ENCODE measurements around the gene NOX5. TPM values are rescaled to one million over a fixed set of nuclear protein-coding genes. Genes with fewer than 3 reads are reported as not detected.

NOX5 gene
- polyA plus RNA-seq, 2 of the 4 experiments (the other 2 are of a cell fraction) = 0.19 to 0.22 TPM

GRCh38 chr15:69093127-69093526 lies 78.6 kb downstream of the NOX5 start:
- WGBS (ENCODE audit: missing lambda C conversion rate) = 36% methylated on average over 4 of the region's 4 CpGs
- Histone ChIP-seq H3K4me1 (peaks cover 50% of the 10 kb centered on the region), H3K4me3 (no peak overlapping the region), H3K27ac (peak overlapping the region; percentile 55 to 80), H3K9me3 (no peaks in the 10 kb centered on the region), H3K4me2 (peak overlapping the region; percentile 71)
- peak; percentile 83 to 98 for ATAC-seq
- POLR2A ChIA-PET = no interaction called here
- TF ChIP-seq MAZ (IDR thresholded peaks at IDR 0.05; ENCODE audit: borderline replicate concordance, low read depth, low read length) = no peak
- no peak for TF ChIP-seq ATOH8 (CRISPR knock-in tag; IDR thresholded peaks at IDR 0.05; ENCODE audit: low read depth)
- peak; percentile 83 for TF ChIP-seq MAFK (IDR thresholded peaks at IDR 0.05; ENCODE audit: partially characterized antibody)
- TF ChIP-seq ESRRA (IDR thresholded peaks at IDR 0.05; ENCODE audit: borderline replicate concordance, low read length) = no peak
- TF ChIP-seq BCL3 (IDR thresholded peaks at IDR 0.05) = peak; percentile 25; the same call in 1 of the 3 replicates
- TF ChIP-seq MAX (IDR thresholded peaks at IDR 0.05) = no peak
- TF ChIP-seq POLR2A (IDR thresholded peaks at IDR 0.05; ENCODE audit: low read length) = peak; percentile 40
- TF ChIP-seq NFE2L2 (conservative IDR thresholded peaks at IDR 0.05; ENCODE audit: low read length) = peak; percentile 85
- no peak for TF ChIP-seq FOXS1 (CRISPR knock-in tag; IDR thresholded peaks at IDR 0.05)
- peak; percentile 72 for FAIRE-seq
- DNase-seq (ENCODE audit: low read depth in 1 of 2, low spot score in 1 of 2) = peak; percentile 78 to 96
- CTCF ChIA-PET = interaction anchor here (3.0 kb wide), 1 partner anchor 17 kb away, joined by 11 read pairs; no protein-coding TSS in a partner anchor

- H3K27ac ChIP-seq = peak overlapping the region; percentile 24 to 80; a peak in 4 of 6 replicates
- no peak for FAIRE-seq
- no peak overlapping the region for H3K4me3 ChIP-seq
- H3K9me3 ChIP-seq = no peaks in the 10 kb centered on the region
- no peak for DNase-seq (ENCODE audit: low read depth in 1 of 2, low spot score in 1 of 2)
- H3K4me2 ChIP-seq = peak overlapping the region; percentile 71
- ChIA-PET CTCF (interaction anchor here (3.0 kb wide), 1 partner anchor 17 kb away, joined by 11 read pairs; no protein-coding TSS in a partner anchor), POLR2A (no interaction called here)
- TF ChIP-seq HES2 (IDR thresholded peaks at IDR 0.05) (no peak), GATA3 (IDR thresholded peaks at IDR 0.05; ENCODE audit: borderline replicate concordance) (no peak), ZFP36 (IDR thresholded peaks at IDR 0.05; ENCODE audit: borderline replicate concordance, partially characterized antibody) (peak; percentile 93)
- ATAC-seq = peak in 1 of 2 experiments; percentile 20; a peak in 3 of 6 replicates
- H3K4me1 ChIP-seq = peaks cover 45% of the 10 kb centered on the region
Observed at GRCh38 chr15:69093614-69094013, 79.1 kb downstream of the NOX5 start.

GRCh38 chr15:69094124-69094921 lies 79.8 kb downstream of the NOX5 start:
- TF ChIP-seq RNF2 (IDR thresholded peaks at IDR 0.05; ENCODE audit: borderline replicate concordance, low read depth) (no peak), CHD2 (IDR thresholded peaks at IDR 0.05; ENCODE audit: low read length, partially characterized antibody) (no peak), TFCP2L1 (CRISPR knock-in tag; IDR thresholded peaks at IDR 0.05) (no peak), FOSL2 (IDR thresholded peaks at IDR 0.05) (no peak), FOSL2 (CRISPR knock-in tag; IDR thresholded peaks at IDR 0.05) (no peak), FOSB (CRISPR knock-in tag; IDR thresholded peaks at IDR 0.05) (no peak), CBX2 (IDR thresholded peaks at IDR 0.05; ENCODE audit: borderline replicate concordance, low read depth) (no peak), ZSCAN20 (CRISPR knock-in tag; IDR thresholded peaks at IDR 0.05) (no peak), CEBPB (IDR thresholded peaks at IDR 0.05) (no peak), HOXB5 (CRISPR knock-in tag; IDR thresholded peaks at IDR 0.05) (no peak), EHMT2 (IDR thresholded peaks at IDR 0.05; ENCODE audit: low read depth) (no peak), BCL3 (IDR thresholded peaks at IDR 0.05) (no peak)
- POLR2A ChIA-PET = no interaction called here
- no peaks in the 10 kb centered on the region for H3K9me3 ChIP-seq
- H3K4me2 ChIP-seq = no peak overlapping the region
- CTCF ChIA-PET = interaction anchor here (0.7 to 0.8 kb wide), 2 partner anchors 64 to 171 kb away, joined by 3 read pairs; no protein-coding TSS in a partner anchor
- no peak for FAIRE-seq
- H3K4me1 ChIP-seq = peaks cover 45% of the 10 kb centered on the region
- peak overlapping the region; percentile 5 to 80; a peak in 3 of 6 replicates for H3K27ac ChIP-seq
- no peak for DNase-seq (ENCODE audit: low read depth in 1 of 2, low spot score in 1 of 2)
- no peak overlapping the region for H3K4me3 ChIP-seq
- ATAC-seq = no peak
- 88% methylated on average over 6 of the region's 8 CpGs for WGBS (ENCODE audit: missing lambda C conversion rate)

All from A549 (cell line).